K562 (cell line): Measurements from ENCODE around the gene RDH16. TPM values are rescaled to one million over a fixed set of nuclear protein-coding genes. Genes with fewer than 3 reads are reported as not detected.

Source experiments
- CHD4 ChIP-seq: fragments of 200-600 bp; sonication (generic); IDR thresholded peaks from 3 replicates; pipeline ENCODE4 v1.6.1; 2012; ENCODE audit warnings: low read depth, mild to moderate bottlenecking, mixed read lengths, low read length, inconsistent platforms; ENCODE audit not compliant: insufficient read depth, insufficient replicate concordance, poor library complexity, severe bottlenecking
- DDX20 ChIP-seq: fragments of 450-650 bp; IDR thresholded peaks from 2 replicates; pipeline ENCODE4 v1.6.1; 2016; ENCODE audit warnings: missing genetic modification characterization, low read depth, mild to moderate bottlenecking, missing compliant biosample characterization, moderate library complexity
- DPF2 ChIP-seq: fragments of 450-650 bp; IDR thresholded peaks from 2 replicates; pipeline ENCODE4 v1.6.1; 2016
- ELF1 ChIP-seq: fragments of 200-800 bp; sonication (Bioruptor generic); IDR thresholded peaks from 2 replicates; pipeline ENCODE4 v1.6.1; 2016; ENCODE audit warnings: missing genetic modification characterization, missing compliant biosample characterization
- HMGN3 ChIP-seq: IDR thresholded peaks from 2 replicates; pipeline ENCODE4 v1.6.1; 2011; ENCODE audit warnings: borderline replicate concordance, low read depth, mild to moderate bottlenecking, mixed read lengths, low read length; ENCODE audit not compliant: insufficient read length; ENCODE audit errors: extremely low read depth
- MYC ChIP-seq, 2 experiments: fragments of 250-450 bp in 1 of 2; sonication (Bioruptor Pico) in 1 of 2; IDR thresholded peaks; 2 replicates each; pipeline versions ENCODE4 v1.5.1 to v1.6.1; 2012 to 2021; ENCODE audit warnings: low read depth in 2 of 2, borderline replicate concordance in 1 of 2, improper control_type of control experiment in 1 of 2, low read length in 1 of 2, mild to moderate bottlenecking in 1 of 2, moderate library complexity in 1 of 2
- NCOA1 ChIP-seq: fragments of 450-650 bp; IDR thresholded peaks from 2 replicates; pipeline ENCODE4 v1.6.1; 2016; ENCODE audit warnings: low read depth
- NFRKB ChIP-seq: fragments of 450-650 bp; IDR thresholded peaks from 2 replicates; pipeline ENCODE4 v1.6.1; 2016; ENCODE audit warnings: low read depth
- RBM25 ChIP-seq: fragments of 200-400 bp; formaldehyde crosslinking; IDR thresholded peaks from 2 replicates; pipeline ENCODE4 v1.6.1; 2018; ENCODE audit warnings: low read length, low read depth, moderate library complexity; ENCODE audit not compliant: severe bottlenecking
- TRIM24 ChIP-seq, 2 experiments: fragments of 450-650 bp; IDR thresholded peaks; 2 replicates each; pipeline ENCODE4 v1.6.1; 2016
- ZFP30 ChIP-seq: fragments of 250-450 bp; sonication (Bioruptor Pico); IDR thresholded peaks from 2 replicates; pipeline ENCODE4 v1.8.0; 2022; ENCODE audit warnings: moderate library complexity, mild to moderate bottlenecking, inconsistent platforms, borderline replicate concordance
- ZNF507 ChIP-seq: conservative IDR thresholded peaks from 2 replicates; pipeline ENCODE4 v1.6.1; 2017; ENCODE audit warnings: missing genetic modification characterization, missing compliant biosample characterization
- ZNF561 ChIP-seq: fragments of 450-650 bp; formaldehyde crosslinking; conservative IDR thresholded peaks from 2 replicates; pipeline ENCODE4 v1.4.0; 2020; ENCODE audit warnings: mild to moderate bottlenecking, moderate library complexity
- ZNF79 ChIP-seq: fragments of 250-450 bp; sonication (Bioruptor Pico); IDR thresholded peaks from 2 replicates; pipeline ENCODE4 v1.4.0; 2020; ENCODE audit warnings: low read depth, mild to moderate bottlenecking, moderate library complexity
- polyA plus RNA-seq, 8 experiments: library from polyadenylated mRNA; depleted of rRNA in 4 of 8; stranded (reverse) in 5 of 8; unstranded in 3 of 8; fragments of >200 nt; fragmentation: Nextera tagmentation in 2 of 8; fragmentation: Illumina TruSeq in 1 of 8; extraction: Ambion mirVana in 2 of 8; extraction: Trizol in 1 of 8; gene quantifications; 2 replicates each; pipeline versions ENCODE4 v1.2.1 to v1.2.3, GENCODE V29; 2011 to 2014; ENCODE audit warnings: inconsistent platforms in 1 of 8, missing spikeins in 1 of 8
- total RNA-seq, 7 experiments: library from RNA; depleted of rRNA in 6 of 7; stranded (reverse); fragments of >200 nt in 6 of 7; fragmentation: Illumina TruSeq in 2 of 7; extraction: Trizol in 2 of 7; gene quantifications; 2 replicates each; pipeline versions ENCODE4 v1.2.1 to v1.2.3, GENCODE V29; 2011 to 2021; ENCODE audit warnings: low replicate concordance in 1 of 7
- TF ChIP-seq, protein P1 (sequence below), 2 experiments: fragments of 200-800 bp in 1 of 2; sonication (Bioruptor generic) in 1 of 2; sonication (generic) in 1 of 2; formaldehyde crosslinking in 1 of 2; IDR thresholded peaks in 1 of 2; conservative IDR thresholded peaks in 1 of 2; 2 replicates each; pipeline versions ENCODE4 v1.5.0 to v1.6.1; 2016 to 2020; ENCODE audit warnings: missing compliant biosample characterization in 1 of 2, missing genetic modification characterization in 1 of 2, missing genetic modification reagents in 1 of 2
- TF ChIP-seq, protein P2 (sequence below): sonication (generic); formaldehyde crosslinking; IDR thresholded peaks from 2 replicates; pipeline ENCODE4 v1.8.1; 2023; ENCODE audit warnings: mild to moderate bottlenecking, missing genetic modification reagents
- TF ChIP-seq, protein P3 (sequence below): fragments of 450-650 bp; formaldehyde crosslinking; conservative IDR thresholded peaks from 2 replicates; pipeline ENCODE4 v1.4.0; 2022; ENCODE audit warnings: mild to moderate bottlenecking, missing genetic modification characterization

Gene RDH16
- total and polyA plus RNA-seq, 9 of the 15 experiments (the other 6 are each of a cell fraction or from before 2014, with no cell fraction given) = 0.11 to 0.52 (median 0.22) TPM; not detected in 1

DNA sequence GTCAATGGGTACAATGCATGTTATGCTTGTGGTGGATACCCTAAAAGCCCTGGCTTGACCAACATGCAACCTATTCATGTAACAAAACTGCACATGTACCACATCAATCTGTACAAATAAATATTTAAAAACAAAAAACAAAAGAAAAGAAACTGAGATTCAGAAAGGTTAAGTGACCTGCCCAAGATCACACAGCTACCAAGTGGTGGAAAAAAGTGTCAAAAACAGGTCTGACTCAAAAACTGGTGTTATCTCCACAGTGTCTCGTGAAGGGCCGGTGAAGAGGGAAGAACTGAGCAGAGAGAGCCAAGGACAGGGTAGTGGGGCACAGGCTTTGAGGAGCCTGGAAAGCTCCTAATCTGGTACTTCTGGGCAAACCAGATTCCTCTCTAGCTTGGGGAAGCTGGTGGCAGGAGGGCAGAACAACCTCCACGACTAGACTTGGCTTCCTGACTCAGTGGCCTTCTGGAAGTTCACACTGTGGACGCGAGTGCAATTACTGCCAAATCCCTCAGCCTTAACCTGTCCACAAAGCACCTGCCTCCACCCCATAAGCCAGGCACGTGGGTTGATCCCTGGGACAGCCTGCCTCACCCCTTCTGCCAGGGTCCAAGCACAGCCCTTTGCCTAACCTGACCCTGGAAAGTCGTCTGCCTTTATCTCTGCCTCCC, 33.4 kb upstream of the RDH16 start (continued):
- TF ChIP-seq ZNF79 (no peak), HMGN3 (peak; percentile 28), TRIM24 (IDR thresholded peaks at IDR 0.05) (no peak), ZNF507 (no peak), NFRKB (no peak), DPF2 (no peak), CHD4 (peak; percentile 26), RBM25 (peak; percentile 90), NCOA1 (no peak), ZFP30 (CRISPR knock-in tag) (no peak), DDX20 (tag) (no peak), MYC (IDR thresholded peaks at IDR 0.05; ENCODE audit: low read depth, low read length) (peak; percentile 48; the same call in 1 of the 2 replicates), MYC (CRISPR knock-in tag; IDR thresholded peaks at IDR 0.05; ENCODE audit: borderline replicate concordance, low read depth) (no peak), ELF1 (tag) (no peak), ZNF561 (no peak)
- TF ChIP-seq, protein P1, sequence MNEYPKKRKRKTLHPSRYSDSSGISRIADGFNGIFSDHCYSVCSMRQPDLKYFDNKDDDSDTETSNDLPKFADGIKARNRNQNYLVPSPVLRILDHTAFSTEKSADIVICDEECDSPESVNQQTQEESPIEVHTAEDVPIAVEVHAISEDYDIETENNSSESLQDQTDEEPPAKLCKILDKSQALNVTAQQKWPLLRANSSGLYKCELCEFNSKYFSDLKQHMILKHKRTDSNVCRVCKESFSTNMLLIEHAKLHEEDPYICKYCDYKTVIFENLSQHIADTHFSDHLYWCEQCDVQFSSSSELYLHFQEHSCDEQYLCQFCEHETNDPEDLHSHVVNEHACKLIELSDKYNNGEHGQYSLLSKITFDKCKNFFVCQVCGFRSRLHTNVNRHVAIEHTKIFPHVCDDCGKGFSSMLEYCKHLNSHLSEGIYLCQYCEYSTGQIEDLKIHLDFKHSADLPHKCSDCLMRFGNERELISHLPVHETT (CRISPR knock-in tag; conservative IDR thresholded peaks at IDR 0.05 in 1 of 2, IDR thresholded peaks at IDR 0.05 in 1 of 2) = no peak
- TF ChIP-seq, protein P2, sequence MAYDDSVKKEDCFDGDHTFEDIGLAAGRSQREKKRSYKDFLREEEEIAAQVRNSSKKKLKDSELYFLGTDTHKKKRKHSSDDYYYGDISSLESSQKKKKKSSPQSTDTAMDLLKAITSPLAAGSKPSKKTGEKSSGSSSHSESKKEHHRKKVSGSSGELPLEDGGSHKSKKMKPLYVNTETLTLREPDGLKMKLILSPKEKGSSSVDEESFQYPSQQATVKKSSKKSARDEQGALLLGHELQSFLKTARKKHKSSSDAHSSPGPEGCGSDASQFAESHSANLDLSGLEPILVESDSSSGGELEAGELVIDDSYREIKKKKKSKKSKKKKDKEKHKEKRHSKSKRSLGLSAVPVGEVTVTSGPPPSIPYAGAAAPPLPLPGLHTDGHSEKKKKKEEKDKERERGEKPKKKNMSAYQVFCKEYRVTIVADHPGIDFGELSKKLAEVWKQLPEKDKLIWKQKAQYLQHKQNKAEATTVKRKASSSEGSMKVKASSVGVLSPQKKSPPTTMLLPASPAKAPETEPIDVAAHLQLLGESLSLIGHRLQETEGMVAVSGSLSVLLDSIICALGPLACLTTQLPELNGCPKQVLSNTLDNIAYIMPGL (CRISPR knock-in tag) = no peak
- TF ChIP-seq, protein P3, sequence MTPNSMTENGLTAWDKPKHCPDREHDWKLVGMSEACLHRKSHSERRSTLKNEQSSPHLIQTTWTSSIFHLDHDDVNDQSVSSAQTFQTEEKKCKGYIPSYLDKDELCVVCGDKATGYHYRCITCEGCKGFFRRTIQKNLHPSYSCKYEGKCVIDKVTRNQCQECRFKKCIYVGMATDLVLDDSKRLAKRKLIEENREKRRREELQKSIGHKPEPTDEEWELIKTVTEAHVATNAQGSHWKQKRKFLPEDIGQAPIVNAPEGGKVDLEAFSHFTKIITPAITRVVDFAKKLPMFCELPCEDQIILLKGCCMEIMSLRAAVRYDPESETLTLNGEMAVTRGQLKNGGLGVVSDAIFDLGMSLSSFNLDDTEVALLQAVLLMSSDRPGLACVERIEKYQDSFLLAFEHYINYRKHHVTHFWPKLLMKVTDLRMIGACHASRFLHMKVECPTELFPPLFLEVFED (CRISPR knock-in tag) = no peak
- TF ChIP-seq, all 486 proteins: peak for 27
